ENCODE data around the gene NEAT1.

GRCh38 chr11:65417702-65418430 lies 4.7 kb upstream of the NEAT1 start:
- TF ChIP-seq CTCF (IDR thresholded peaks at IDR 0.05) (no peak), POLR2A (IDR thresholded peaks at IDR 0.05) (no peak)
